Upper lobe of left lung (tissue), 6 donors: Measurements from ENCODE around the gene GCHFR. TPM values are rescaled to one million over a fixed set of nuclear protein-coding genes. Genes with fewer than 3 reads are reported as not detected.

Source experiments
- ATAC-seq, 2 donors: fragments of 200-7000 bp; cut with Tn5 transposase; one replicate each; pipeline ENCODE4 v1.9.1; 2022; ENCODE audit warnings: mild to moderate bottlenecking in 2 of 2, moderate library complexity in 2 of 2; ENCODE audit not compliant: low FRiP score in 2 of 2
- DNase-seq, 2 donors: peaks; one replicate each; pipeline ENCODE4 v3.0.0-alpha.2; 2019 to 2020
- H3K27ac ChIP-seq, 4 donors: fragments of 200-600 bp; sonication (generic); one replicate each; pipeline ENCODE4 v1.5.1; 2016 to 2019
- H3K27me3 ChIP-seq, 4 donors: fragments of 200-600 bp; sonication (generic); one replicate each; pipeline ENCODE4 v1.5.1; 2017 to 2019
- H3K36me3 ChIP-seq, 4 donors: fragments of 200-600 bp; sonication (generic); one replicate each; pipeline ENCODE4 v1.5.1; 2016 to 2019
- H3K4me1 ChIP-seq, 4 donors: fragments of 200-600 bp; sonication (generic); one replicate each; pipeline ENCODE4 v1.5.1; 2018 to 2019
- H3K4me3 ChIP-seq, 4 donors: fragments of 200-600 bp; sonication (generic); one replicate each; pipeline ENCODE4 v1.5.1; 2017 to 2019; ENCODE audit warnings: mild to moderate bottlenecking in 2 of 4, moderate library complexity in 1 of 4
- H3K9me3 ChIP-seq, 4 donors: fragments of 200-600 bp; sonication (generic); one replicate each; pipeline ENCODE4 v1.5.1; 2018 to 2019
- CTCF ChIP-seq, 6 experiments: fragments of 450-650 bp in 4 of 6; fragments of 200-600 bp in 2 of 6; sonication (generic) in 2 of 6; IDR thresholded peaks; one replicate each; pipeline ENCODE4 v1.5.1; 2016 to 2019; ENCODE audit warnings: antibody characterized with exemption in 6 of 6
- EP300 ChIP-seq, 4 donors: sonication (generic); formaldehyde crosslinking; IDR thresholded peaks; one replicate each; pipeline ENCODE4 v1.5.1; 2017; ENCODE audit warnings: antibody characterized with exemption in 4 of 4, control low read depth in 2 of 4
- POLR2A ChIP-seq, 4 donors: fragments of 450-650 bp; IDR thresholded peaks; one replicate each; pipeline ENCODE4 v1.5.1; 2016 to 2017; ENCODE audit warnings: antibody characterized with exemption in 4 of 4, mild to moderate bottlenecking in 2 of 4
- POLR2AphosphoS5 ChIP-seq, 2 donors: sonication (generic); formaldehyde crosslinking; IDR thresholded peaks; one replicate each; pipeline ENCODE4 v1.5.1; 2017; ENCODE audit warnings: antibody characterized with exemption in 2 of 2
- WGBS, 2 donors: methylation state at CpG; one replicate each; pipeline ENCODE4 v1.1.5; 2017 to 2018; 5-methylcytosine and 5-hydroxymethylcytosine counted together
- total RNA-seq, 6 donors: library from RNA; depleted of rRNA in 4 of 6; stranded (reverse); fragments of >200 nt in 4 of 6; gene quantifications; one replicate each; pipeline versions ENCODE4 v1.1.0 to v1.2.1, GENCODE V29; 2016 to 2021
- donor health status: DM: no; HTN: no; CAD: no; lungs with moderate emphysema.
- donor health status: DM: no; HTN: yes; CAD: no; lungs with severe emphysema.

Gene GCHFR
- total RNA-seq, 6 donors from 2014 or later = 84.9 to 206 (median 105) TPM

GRCh38 chr15:40749151-40749630 lies 14.7 kb upstream of the GCHFR start:
- no peak for DNase-seq
- no peaks in the 10 kb centered on the region for H3K9me3 ChIP-seq
- H3K27ac ChIP-seq = no peak overlapping the region
- H3K4me3 ChIP-seq = no peak overlapping the region
- H3K27me3 ChIP-seq = no peaks in the 10 kb centered on the region
- ATAC-seq = no peak
- H3K36me3 ChIP-seq = peaks cover 6 to 72% (median 32%) of the 10 kb centered on the region in 4 donors
- TF ChIP-seq POLR2AphosphoS5 (IDR thresholded peaks at IDR 0.05) = no peak
- TF ChIP-seq CTCF (IDR thresholded peaks at IDR 0.05) = no peak
- TF ChIP-seq EP300 (IDR thresholded peaks at IDR 0.05) = no peak
- TF ChIP-seq POLR2A (IDR thresholded peaks at IDR 0.05) = no peak
- WGBS, 2 donors = 90 to 97% methylated on average over 4 of the region's 4 CpGs
- H3K4me1 ChIP-seq = peaks cover 7 to 18% (median 15%) of the 10 kb centered on the region in 4 donors

- TF ChIP-seq POLR2AphosphoS5 (IDR thresholded peaks at IDR 0.05) (no peak), CTCF (IDR thresholded peaks at IDR 0.05) (no peak), EP300 (IDR thresholded peaks at IDR 0.05) (no peak), POLR2A (IDR thresholded peaks at IDR 0.05) (no peak)
- WGBS, 2 donors = 93 to 94% methylated on average over 3 to 4 of the region's 4 CpGs
- ATAC-seq = no peak
These were observed 13.0 kb upstream of the GCHFR start for GRCh38 chr15:40750885-40751284.

GRCh38 chr15:40751745-40752144 lies 12.1 kb upstream of the GCHFR start:
- Histone ChIP-seq H3K27ac (no peak overlapping the region), H3K27me3 (no peaks in the 10 kb centered on the region), H3K36me3 (peaks cover 6 to 53% (median 24%) of the 10 kb centered on the region in 4 donors), H3K9me3 (no peaks in the 10 kb centered on the region), H3K4me1 (peaks cover 13 to 24% (median 21%) of the 10 kb centered on the region in 4 donors), H3K4me3 (no peak overlapping the region)
- DNase-seq (no peak), ATAC-seq (no peak)
- WGBS, 2 donors = 89 to 95% methylated on average over 3 to 12 of the region's 12 CpGs
- TF ChIP-seq EP300 (IDR thresholded peaks at IDR 0.05) (no peak), POLR2AphosphoS5 (IDR thresholded peaks at IDR 0.05) (no peak), POLR2A (IDR thresholded peaks at IDR 0.05) (no peak), CTCF (IDR thresholded peaks at IDR 0.05) (no peak)

More at GRCh38 chr15:40750885-40751284, 13.0 kb upstream of the GCHFR start:
- Histone ChIP-seq H3K9me3 (no peaks in the 10 kb centered on the region), H3K27ac (no peak overlapping the region), H3K4me1 (peaks cover 13 to 24% (median 21%) of the 10 kb centered on the region in 4 donors), H3K4me3 (no peak overlapping the region), H3K36me3 (peaks cover 6 to 55% (median 24%) of the 10 kb centered on the region in 4 donors), H3K27me3 (no peaks in the 10 kb centered on the region)
- DNase-seq = no peak

- TF ChIP-seq POLR2AphosphoS5 (IDR thresholded peaks at IDR 0.05) (no peak), EP300 (IDR thresholded peaks at IDR 0.05) (no peak), CTCF (IDR thresholded peaks at IDR 0.05) (no peak), POLR2A (IDR thresholded peaks at IDR 0.05) (no peak)
- 2% methylated on average over 15 of the region's 22 CpGs; no CpG with 5 or more reads in 1 of the 2 donors for WGBS, 2 donors
- ATAC-seq (peak; percentile 31 to 63), DNase-seq (peak; percentile 37 to 85)
- H3K4me3 ChIP-seq = peak overlapping the region; percentile 75 to 97 (median 89)
- H3K27ac ChIP-seq = peak overlapping the region; percentile 79 to 93 (median 90)
- H3K36me3 ChIP-seq = peaks cover 6 to 27% (median 13%) of the 10 kb centered on the region in 4 donors
- no peaks in the 10 kb centered on the region for H3K27me3 ChIP-seq
- H3K4me1 ChIP-seq = peaks cover 10 to 24% (median 20%) of the 10 kb centered on the region in 4 donors
- H3K9me3 ChIP-seq = no peaks in the 10 kb centered on the region
These were observed 9.3 kb upstream of the GCHFR start for GRCh38 chr15:40754574-40754882.
